Gastroesophageal sphincter (tissue), 4 donors: ENCODE results near the gene KNCN. TPM values are rescaled to one million over a fixed set of nuclear protein-coding genes. Genes with fewer than 3 reads are reported as not detected.

Source experiments
- ATAC-seq: fragments of 150-250 bp; one replicate; pipeline ENCODE4 v1.9.1; 2016; ENCODE audit warnings: mild to moderate bottlenecking, moderate library complexity
- H3K27ac ChIP-seq, 4 donors: fragments of 200-600 bp; sonication (generic) in 3 of 4; 1 replicate in 3 of 4; 2 replicates in 1 of 4; pipeline ENCODE4 v1.5.1; 2016 to 2019
- H3K27me3 ChIP-seq: fragments of 200-600 bp; sonication (generic); one replicate; pipeline ENCODE4 v1.5.1; 2019
- H3K36me3 ChIP-seq, 2 donors: fragments of 200-600 bp; sonication (generic); one replicate each; pipeline ENCODE4 v1.5.1; 2019; ENCODE audit warnings: control low read depth in 1 of 2
- H3K4me1 ChIP-seq, 3 donors: fragments of 200-600 bp; sonication (generic); 1 replicate in 2 of 3; 2 replicates in 1 of 3; pipeline ENCODE4 v1.5.1; 2016 to 2019; ENCODE audit warnings: control low read depth in 2 of 3
- H3K4me3 ChIP-seq, 2 donors: fragments of 200-600 bp; sonication (generic); one replicate each; pipeline ENCODE4 v1.5.1; 2019; ENCODE audit warnings: mild to moderate bottlenecking in 1 of 2, moderate library complexity in 1 of 2
- H3K9me3 ChIP-seq, 3 donors: fragments of 200-600 bp; sonication (generic); one replicate each; pipeline ENCODE4 v1.5.1; 2017 to 2019; ENCODE audit warnings: control low read depth in 2 of 3
- CTCF ChIP-seq, 4 experiments: fragments of 200-600 bp in 2 of 4; fragments of 450-650 bp in 2 of 4; sonication (generic) in 1 of 4; IDR thresholded peaks; one replicate each; pipeline ENCODE4 v1.5.1; 2017 to 2019; ENCODE audit warnings: antibody characterized with exemption in 4 of 4, mild to moderate bottlenecking in 2 of 4, moderate library complexity in 2 of 4
- EP300 ChIP-seq: sonication (generic); formaldehyde crosslinking; IDR thresholded peaks from one replicate; pipeline ENCODE4 v1.6.1; 2017; ENCODE audit warnings: antibody characterized with exemption, mild to moderate bottlenecking
- POLR2A ChIP-seq, 2 donors: fragments of 450-650 bp; IDR thresholded peaks; one replicate each; pipeline ENCODE4 v1.6.1; 2017; ENCODE audit warnings: antibody characterized with exemption in 2 of 2, mild to moderate bottlenecking in 2 of 2, moderate library complexity in 1 of 2
- POLR2AphosphoS5 ChIP-seq: sonication (generic); formaldehyde crosslinking; IDR thresholded peaks from one replicate; pipeline ENCODE4 v1.6.1; 2017; ENCODE audit warnings: antibody characterized with exemption
- WGBS, 2 donors: methylation state at CpG; one replicate each; pipeline ENCODE4 v1.1.5; 2018; ENCODE audit warnings: low coverage in 1 of 2; 5-methylcytosine and 5-hydroxymethylcytosine counted together
- total RNA-seq, 4 donors: library from RNA; depleted of rRNA; stranded (reverse); fragments of >200 nt; gene quantifications; one replicate each; pipeline ENCODE4 v1.1.0, GENCODE V29; 2016

Gene KNCN
- total RNA-seq, 4 donors from 2014 or later, result not detected

GRCh38 chr1:46532498-46533178 lies 18.8 kb downstream of the KNCN start:
- Histone ChIP-seq H3K27ac (peak overlapping the region in 3 of 4 donors; percentile 77 to 89 (median 89)), H3K9me3 (no peaks in the 10 kb centered on the region), H3K4me3 (peak overlapping the region in 1 of 2 donors; percentile 57), H3K27me3 (peaks cover 30% of the 10 kb centered on the region), H3K4me1 (peaks cover 0 to 16% (median 0%) of the 10 kb centered on the region in 3 donors), H3K36me3 (no peaks in the 10 kb centered on the region)
- 4% methylated on average over 5 of the region's 31 CpGs; no CpG with 5 or more reads in 1 of the 2 donors for WGBS, 2 donors
- TF ChIP-seq EP300, result no peak
- TF ChIP-seq POLR2A (IDR thresholded peaks at IDR 0.05), result peak; percentile 38 to 40
- peak in 3 of 4 experiments; percentile 67 to 85 (median 84) for TF ChIP-seq CTCF (IDR thresholded peaks at IDR 0.05)
- TF ChIP-seq POLR2AphosphoS5, result no peak
- ATAC-seq, result peak; percentile 89

- Histone ChIP-seq H3K27me3 (peaks cover 30% of the 10 kb centered on the region), H3K36me3 (no peaks in the 10 kb centered on the region), H3K4me3 (no peak overlapping the region), H3K27ac (no peak overlapping the region), H3K4me1 (peaks cover 0 to 16% (median 0%) of the 10 kb centered on the region in 3 donors), H3K9me3 (no peaks in the 10 kb centered on the region)
- WGBS, 2 donors, result 0 to 83% methylated on average over 1 of the region's 3 CpGs
- no peak for TF ChIP-seq POLR2AphosphoS5
- no peak for TF ChIP-seq POLR2A (IDR thresholded peaks at IDR 0.05)
- no peak for TF ChIP-seq CTCF (IDR thresholded peaks at IDR 0.05)
- TF ChIP-seq EP300, result no peak
- no peak for ATAC-seq
Observed at GRCh38 chr1:46532095-46532494, 19.4 kb downstream of the KNCN start.

GRCh38 chr1:46530791-46531409 lies 20.5 kb downstream of the KNCN start:
- TF ChIP-seq EP300 (no peak), POLR2AphosphoS5 (no peak), POLR2A (IDR thresholded peaks at IDR 0.05) (no peak), CTCF (IDR thresholded peaks at IDR 0.05) (no peak)
- Histone ChIP-seq H3K4me3 (no peak overlapping the region), H3K36me3 (no peaks in the 10 kb centered on the region), H3K27ac (no peak overlapping the region), H3K4me1 (peaks cover 0 to 16% (median 0%) of the 10 kb centered on the region in 3 donors), H3K27me3 (peaks cover 42% of the 10 kb centered on the region), H3K9me3 (no peaks in the 10 kb centered on the region)
- ATAC-seq, result no peak
- 37 to 75% methylated on average over 2 to 4 of the region's 6 CpGs for WGBS, 2 donors

- H3K36me3 ChIP-seq, result no peaks in the 10 kb centered on the region
- WGBS, 2 donors, result 100% methylated on average over 1 of the region's 3 CpGs; no CpG with 5 or more reads in 1 of the 2 donors
- H3K27ac ChIP-seq, result no peak overlapping the region
- no peak for TF ChIP-seq POLR2AphosphoS5
- no peak for TF ChIP-seq EP300
- no peak for TF ChIP-seq POLR2A (IDR thresholded peaks at IDR 0.05)
- TF ChIP-seq CTCF (IDR thresholded peaks at IDR 0.05), result no peak
- no peaks in the 10 kb centered on the region for H3K9me3 ChIP-seq
- H3K27me3 ChIP-seq, result peaks cover 48% of the 10 kb centered on the region
- H3K4me1 ChIP-seq, result peaks cover 0 to 16% (median 0%) of the 10 kb centered on the region in 3 donors
- no peak for ATAC-seq
- H3K4me3 ChIP-seq, result no peak overlapping the region
Observed at GRCh38 chr1:46530311-46530710, 21.1 kb downstream of the KNCN start.
